Esophagus muscularis mucosa (tissue), 4 donors: Measurements from ENCODE around the gene PLD4. TPM values are rescaled to one million over a fixed set of nuclear protein-coding genes. Genes with fewer than 3 reads are reported as not detected.
A peak's percentile ranks its signal among the peaks of the same experiment; 100 is the strongest.

Experiments
- DNase-seq: peaks from one replicate; pipeline ENCODE4 v3.0.0-alpha.2; 2017; ENCODE audit errors: extremely low spot score
- H3K27ac ChIP-seq, 4 donors: fragments of 200-600 bp; sonication (generic); replicated peaks in 1 of 4; 1 replicate in 3 of 4; 2 replicates in 1 of 4; pipeline ENCODE4 v1.5.1; 2016 to 2019; ENCODE audit warnings: mild to moderate bottlenecking in 1 of 4
- H3K27me3 ChIP-seq, 4 donors: fragments of 200-600 bp; sonication (generic); one replicate each; pipeline versions ENCODE4 v1.5.1 to v1.6.0; 2016 to 2019
- H3K36me3 ChIP-seq, 4 donors: fragments of 200-600 bp; sonication (generic); one replicate each; pipeline ENCODE4 v1.5.1; 2016 to 2019
- H3K4me1 ChIP-seq, 4 donors: fragments of 200-600 bp; sonication (generic); one replicate each; pipeline ENCODE4 v1.5.1; 2016 to 2019
- H3K4me3 ChIP-seq, 4 donors: fragments of 200-600 bp; sonication (generic); 1 replicate in 2 of 4; 2 replicates in 2 of 4; pipeline ENCODE4 v1.5.1; 2016 to 2019; ENCODE audit warnings: mild to moderate bottlenecking in 4 of 4, moderate library complexity in 1 of 4
- H3K9me3 ChIP-seq, 4 donors: fragments of 200-600 bp; sonication (generic); 1 replicate in 3 of 4; 2 replicates in 1 of 4; pipeline ENCODE4 v1.5.1; 2016 to 2019
- EP300 ChIP-seq: sonication (generic); formaldehyde crosslinking; IDR thresholded peaks from one replicate; pipeline ENCODE4 v1.6.1; 2017; ENCODE audit warnings: antibody characterized with exemption
- POLR2A ChIP-seq: fragments of 450-650 bp; IDR thresholded peaks from one replicate; pipeline ENCODE4 v1.6.1; 2017; ENCODE audit warnings: antibody characterized with exemption, moderate library complexity, mild to moderate bottlenecking, low read depth
- POLR2AphosphoS5 ChIP-seq, 2 donors: sonication (generic); formaldehyde crosslinking; IDR thresholded peaks; one replicate each; pipeline ENCODE4 v1.6.1; 2017; ENCODE audit warnings: antibody characterized with exemption in 2 of 2
- WGBS: methylation state at CpG from one replicate; pipeline ENCODE4 v1.1.5; 2018; 5-methylcytosine and 5-hydroxymethylcytosine counted together
- intact Hi-C: fragments of 100-400 bp; cut with DNase I; formaldehyde crosslinking; loops from one replicate; pipeline ENCODE4 v1.15.1; 2023
- total RNA-seq, 4 donors: library from RNA; depleted of rRNA; stranded (reverse); fragments of >200 nt; gene quantifications; one replicate each; pipeline versions ENCODE4 v1.1.0 to v1.2.1, GENCODE V29; 2016
- TF ChIP-seq, protein P1 (sequence below), 3 experiments: fragments of 200-600 bp in 2 of 3; fragments of 450-650 bp in 1 of 3; sonication (generic) in 2 of 3; IDR thresholded peaks; one replicate each; pipeline ENCODE4 v1.5.1; 2017 to 2019; ENCODE audit warnings: antibody characterized with exemption in 3 of 3, mild to moderate bottlenecking in 2 of 3, moderate library complexity in 1 of 3

PLD4 gene
- total RNA-seq, 4 donors from 2014 or later, result under 0.01 to 0.50 (median 0.15) TPM

DNA sequence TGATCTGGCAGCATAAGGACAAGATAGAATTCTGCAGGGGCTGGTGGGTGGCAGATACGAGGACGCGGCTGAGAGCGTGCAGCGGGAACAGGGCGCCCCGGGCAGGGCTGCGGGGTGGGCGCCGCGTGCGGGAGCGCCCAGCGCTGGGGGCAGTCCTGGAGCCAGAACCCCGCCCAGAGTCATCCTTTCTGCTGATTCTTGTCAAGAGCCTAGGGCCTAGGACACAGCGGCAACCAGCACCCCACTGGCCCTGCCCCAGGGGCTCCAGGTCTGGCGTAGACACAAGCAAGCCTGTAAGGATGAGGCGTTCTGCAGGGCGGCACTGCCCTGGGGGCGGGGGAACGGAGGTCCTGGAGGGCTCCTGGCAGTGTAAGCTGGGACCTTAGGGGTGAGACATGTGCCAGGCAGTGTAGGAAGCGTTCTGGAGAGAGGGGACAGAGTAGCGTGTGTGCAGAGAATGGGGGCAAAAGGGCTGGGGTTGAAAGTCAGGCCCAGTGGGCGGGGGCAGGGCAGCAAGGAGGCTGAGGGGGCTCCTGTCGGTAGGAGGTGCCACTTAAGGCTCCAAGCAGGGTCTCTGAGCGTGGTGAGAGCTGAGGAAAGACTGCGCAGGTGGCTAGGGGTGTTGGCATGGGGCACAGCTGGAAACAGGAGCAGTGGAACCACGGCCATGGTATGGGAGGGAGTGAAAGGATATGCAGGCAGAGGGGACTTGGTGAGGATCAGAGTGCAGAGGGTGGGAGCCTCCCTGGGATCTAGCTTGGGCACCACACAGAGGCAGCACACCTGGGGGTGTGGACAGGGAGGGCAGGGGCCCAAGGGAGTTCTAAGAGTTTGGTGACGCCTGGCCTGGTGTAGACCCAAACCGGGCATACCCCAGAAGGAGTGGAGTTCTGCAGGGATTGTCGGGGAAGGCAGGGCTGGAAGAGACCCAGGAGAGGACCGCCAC, 54.3 kb downstream of the PLD4 start:
- H3K36me3 ChIP-seq, result no peaks in the 10 kb centered on the region
- no peak for DNase-seq
- 59% methylated on average over 32 of the region's 32 CpGs for WGBS
- no peaks in the 10 kb centered on the region for H3K27me3 ChIP-seq
- peaks cover 58 to 75% (median 67%) of the 10 kb centered on the region in 4 donors for H3K4me1 ChIP-seq
- TF ChIP-seq EP300 (no peak), POLR2AphosphoS5 (IDR thresholded peaks at IDR 0.05) (no peak), POLR2A (no peak)
- TF ChIP-seq, protein P1, sequence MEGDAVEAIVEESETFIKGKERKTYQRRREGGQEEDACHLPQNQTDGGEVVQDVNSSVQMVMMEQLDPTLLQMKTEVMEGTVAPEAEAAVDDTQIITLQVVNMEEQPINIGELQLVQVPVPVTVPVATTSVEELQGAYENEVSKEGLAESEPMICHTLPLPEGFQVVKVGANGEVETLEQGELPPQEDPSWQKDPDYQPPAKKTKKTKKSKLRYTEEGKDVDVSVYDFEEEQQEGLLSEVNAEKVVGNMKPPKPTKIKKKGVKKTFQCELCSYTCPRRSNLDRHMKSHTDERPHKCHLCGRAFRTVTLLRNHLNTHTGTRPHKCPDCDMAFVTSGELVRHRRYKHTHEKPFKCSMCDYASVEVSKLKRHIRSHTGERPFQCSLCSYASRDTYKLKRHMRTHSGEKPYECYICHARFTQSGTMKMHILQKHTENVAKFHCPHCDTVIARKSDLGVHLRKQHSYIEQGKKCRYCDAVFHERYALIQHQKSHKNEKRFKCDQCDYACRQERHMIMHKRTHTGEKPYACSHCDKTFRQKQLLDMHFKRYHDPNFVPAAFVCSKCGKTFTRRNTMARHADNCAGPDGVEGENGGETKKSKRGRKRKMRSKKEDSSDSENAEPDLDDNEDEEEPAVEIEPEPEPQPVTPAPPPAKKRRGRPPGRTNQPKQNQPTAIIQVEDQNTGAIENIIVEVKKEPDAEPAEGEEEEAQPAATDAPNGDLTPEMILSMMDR (IDR thresholded peaks at IDR 0.05), result no peak
- peak overlapping the region; percentile 76 to 92 (median 82) for H3K27ac ChIP-seq
- H3K4me3 ChIP-seq, result peak overlapping the region; percentile 64 to 73 (median 68)
- H3K9me3 ChIP-seq, result no peaks in the 10 kb centered on the region
- intact Hi-C loops, result no loop called here

DNA sequence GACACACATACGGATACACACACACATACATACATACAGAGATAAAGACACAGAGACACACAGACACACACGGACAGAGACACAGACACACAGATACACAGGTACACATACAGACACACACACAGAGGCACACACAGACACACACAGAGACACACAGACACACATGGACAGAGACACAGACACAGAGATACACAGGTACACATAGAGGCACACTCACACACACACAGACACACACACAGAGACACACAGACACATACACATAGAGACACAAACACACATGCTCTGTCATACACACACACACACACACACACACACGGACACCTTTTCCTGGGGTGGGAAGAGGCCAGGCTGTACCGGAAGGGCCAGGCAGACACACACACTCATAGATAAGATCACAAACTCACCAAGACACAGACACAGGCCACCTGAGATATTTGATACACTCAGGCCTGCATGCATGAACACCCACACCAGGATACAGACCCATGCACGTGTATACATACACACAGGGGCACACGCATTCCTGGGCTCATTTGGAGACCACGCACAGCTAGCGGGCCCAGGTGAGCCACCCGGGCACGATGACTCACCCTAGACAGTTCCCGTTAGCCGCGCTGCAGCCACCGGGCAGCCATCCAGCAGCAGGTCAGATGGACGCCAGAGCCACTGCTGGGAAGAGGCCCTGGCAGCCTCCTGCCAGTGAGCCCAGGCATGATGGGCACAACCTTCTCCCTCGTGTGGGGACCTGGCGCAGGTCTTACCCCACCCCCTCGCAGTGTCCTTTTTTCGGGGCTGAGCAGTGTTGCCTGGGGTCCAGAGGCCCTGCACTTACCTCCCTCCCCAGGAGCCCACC, 55.3 kb downstream of the PLD4 start:
- intact Hi-C loops, result no loop called here

DNA sequence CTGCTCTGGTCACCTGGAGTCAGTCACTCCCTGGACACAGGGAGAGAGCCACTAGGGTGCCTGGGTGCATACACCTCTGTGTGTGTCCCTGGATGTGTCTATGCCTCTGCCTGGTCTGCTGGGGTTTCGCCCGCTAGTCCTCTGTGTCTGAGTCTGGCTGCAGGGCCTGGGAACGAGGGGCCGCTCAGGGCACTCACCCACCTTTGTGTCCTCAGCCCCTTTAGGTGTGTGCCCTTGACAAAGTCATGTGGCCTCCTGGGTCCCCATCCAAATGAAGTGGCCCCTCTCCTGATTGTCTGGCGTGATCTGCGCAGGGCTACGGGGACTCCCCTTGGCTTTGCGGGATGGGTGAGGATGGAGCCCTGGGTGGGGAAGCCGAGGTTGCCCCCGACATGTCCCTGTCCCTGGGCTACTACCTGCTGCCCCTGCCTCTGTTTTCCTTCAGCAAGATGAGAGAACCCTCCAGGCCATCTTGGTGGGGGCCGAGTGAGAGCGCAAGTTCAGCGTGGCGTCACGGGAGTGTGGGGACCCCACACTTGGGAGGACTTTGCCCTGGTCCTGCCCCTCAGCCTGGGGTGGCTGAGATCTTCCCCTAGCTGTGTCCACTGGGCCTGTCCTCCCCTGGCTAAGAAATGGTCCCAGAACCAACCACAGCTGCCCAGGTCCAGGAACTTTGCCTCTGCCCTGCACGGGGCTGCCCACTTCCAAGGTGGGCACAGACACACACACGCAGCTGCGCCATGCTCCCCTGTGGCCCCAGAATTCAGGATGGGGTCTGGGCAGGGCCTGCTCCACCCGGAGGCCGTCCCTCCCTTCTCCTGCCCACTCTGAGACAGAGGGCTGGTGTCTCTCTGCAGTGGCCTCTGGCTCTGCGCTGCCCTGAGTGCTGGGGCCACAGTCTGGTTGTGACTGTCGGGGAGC, 56.2 kb downstream of the PLD4 start:
- H3K4me1 ChIP-seq, result peaks cover 40 to 64% (median 53%) of the 10 kb centered on the region in 4 donors
- H3K36me3 ChIP-seq, result no peaks in the 10 kb centered on the region
- H3K4me3 ChIP-seq, result no peak overlapping the region
- WGBS, result 96% methylated on average over 10 of the region's 22 CpGs
- H3K27ac ChIP-seq, result peak overlapping the region; percentile 76 to 92 (median 82)
- intact Hi-C loops, result no loop called here
- no peak for DNase-seq
- TF ChIP-seq EP300 (no peak), POLR2AphosphoS5 (IDR thresholded peaks at IDR 0.05) (no peak), POLR2A (no peak)
- TF ChIP-seq, protein P1 (IDR thresholded peaks at IDR 0.05), result no peak
- H3K9me3 ChIP-seq, result no peaks in the 10 kb centered on the region
- H3K27me3 ChIP-seq, result no peaks in the 10 kb centered on the region

More for the DNA sequence above, 55.3 kb downstream of the PLD4 start:
- H3K9me3 ChIP-seq, result no peaks in the 10 kb centered on the region
- H3K27me3 ChIP-seq, result no peaks in the 10 kb centered on the region
- H3K36me3 ChIP-seq, result no peaks in the 10 kb centered on the region
- DNase-seq, result no peak
- TF ChIP-seq EP300 (peak; percentile 44), POLR2A (no peak), POLR2AphosphoS5 (IDR thresholded peaks at IDR 0.05) (peak; percentile 75 to 81)
- TF ChIP-seq, protein P1 (IDR thresholded peaks at IDR 0.05), result no peak
- no peak overlapping the region for H3K4me3 ChIP-seq
- WGBS, result 69% methylated on average over 11 of the region's 19 CpGs
- peak overlapping the region; percentile 76 to 92 (median 82) for H3K27ac ChIP-seq
- H3K4me1 ChIP-seq, result peaks cover 48 to 69% (median 59%) of the 10 kb centered on the region in 4 donors
